Hepatocyte (in vitro differentiated cells): ENCODE results near the gene SPON1.

Experiments
- EZH2phosphoT487 ChIP-seq: fragments of 200-600 bp; sonication (generic); IDR thresholded peaks from one replicate; pipeline ENCODE4 v1.6.1; 2018; ENCODE audit warnings: antibody characterized with exemption, mild to moderate bottlenecking, low read depth, moderate library complexity; ENCODE audit not compliant: unreplicated experiment, severe bottlenecking
- TF ChIP-seq, protein P1 (sequence below): fragments of 200-600 bp; sonication (generic); IDR thresholded peaks from 2 replicates; pipeline ENCODE4 v1.5.1; 2016; ENCODE audit warnings: antibody characterized with exemption, mild to moderate bottlenecking; ENCODE audit not compliant: poor library complexity

DNA sequence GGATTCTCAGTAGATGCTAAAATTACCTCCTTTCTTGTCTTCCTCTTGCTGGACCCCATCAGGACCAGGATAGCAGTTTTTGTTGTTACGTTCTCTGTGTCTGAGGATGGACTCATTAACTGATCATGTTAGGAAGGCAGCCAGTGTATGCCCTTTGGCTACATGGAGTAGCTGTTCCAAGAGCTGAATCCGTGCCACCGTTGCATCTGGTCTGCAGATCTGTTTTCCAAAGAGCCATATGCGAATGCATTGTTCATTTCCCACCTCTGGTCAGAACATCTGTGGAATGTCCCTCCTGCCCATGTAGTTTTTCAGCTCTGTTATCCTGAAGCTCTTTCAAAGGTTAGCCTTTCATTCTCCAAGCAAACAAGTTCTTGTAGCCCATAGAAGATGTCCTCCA, 188.4 kb downstream of the SPON1 start:
- TF ChIP-seq, protein P1, sequence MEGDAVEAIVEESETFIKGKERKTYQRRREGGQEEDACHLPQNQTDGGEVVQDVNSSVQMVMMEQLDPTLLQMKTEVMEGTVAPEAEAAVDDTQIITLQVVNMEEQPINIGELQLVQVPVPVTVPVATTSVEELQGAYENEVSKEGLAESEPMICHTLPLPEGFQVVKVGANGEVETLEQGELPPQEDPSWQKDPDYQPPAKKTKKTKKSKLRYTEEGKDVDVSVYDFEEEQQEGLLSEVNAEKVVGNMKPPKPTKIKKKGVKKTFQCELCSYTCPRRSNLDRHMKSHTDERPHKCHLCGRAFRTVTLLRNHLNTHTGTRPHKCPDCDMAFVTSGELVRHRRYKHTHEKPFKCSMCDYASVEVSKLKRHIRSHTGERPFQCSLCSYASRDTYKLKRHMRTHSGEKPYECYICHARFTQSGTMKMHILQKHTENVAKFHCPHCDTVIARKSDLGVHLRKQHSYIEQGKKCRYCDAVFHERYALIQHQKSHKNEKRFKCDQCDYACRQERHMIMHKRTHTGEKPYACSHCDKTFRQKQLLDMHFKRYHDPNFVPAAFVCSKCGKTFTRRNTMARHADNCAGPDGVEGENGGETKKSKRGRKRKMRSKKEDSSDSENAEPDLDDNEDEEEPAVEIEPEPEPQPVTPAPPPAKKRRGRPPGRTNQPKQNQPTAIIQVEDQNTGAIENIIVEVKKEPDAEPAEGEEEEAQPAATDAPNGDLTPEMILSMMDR = no peak
- no peak for TF ChIP-seq EZH2phosphoT487
